Lower leg skin (tissue), 3 donors: ENCODE measurements around the gene C14orf132.

ENCODE experiments used
- POLR2A ChIP-seq, 2 donors: fragments of 450-650 bp; IDR thresholded peaks; one replicate each; pipeline ENCODE4 v1.6.1; 2016 to 2017; ENCODE audit warnings: antibody characterized with exemption in 2 of 2, mild to moderate bottlenecking in 1 of 2, moderate library complexity in 1 of 2
- TF ChIP-seq, protein P1 (sequence below), 3 donors: fragments of 450-650 bp; IDR thresholded peaks; one replicate each; pipeline ENCODE4 v1.5.1; 2016; ENCODE audit warnings: antibody characterized with exemption in 3 of 3, mild to moderate bottlenecking in 3 of 3, moderate library complexity in 2 of 3

GRCh38 chr14:96001866-96002497, 37.2 kb upstream of the C14orf132 start:
- TF ChIP-seq, protein P1, sequence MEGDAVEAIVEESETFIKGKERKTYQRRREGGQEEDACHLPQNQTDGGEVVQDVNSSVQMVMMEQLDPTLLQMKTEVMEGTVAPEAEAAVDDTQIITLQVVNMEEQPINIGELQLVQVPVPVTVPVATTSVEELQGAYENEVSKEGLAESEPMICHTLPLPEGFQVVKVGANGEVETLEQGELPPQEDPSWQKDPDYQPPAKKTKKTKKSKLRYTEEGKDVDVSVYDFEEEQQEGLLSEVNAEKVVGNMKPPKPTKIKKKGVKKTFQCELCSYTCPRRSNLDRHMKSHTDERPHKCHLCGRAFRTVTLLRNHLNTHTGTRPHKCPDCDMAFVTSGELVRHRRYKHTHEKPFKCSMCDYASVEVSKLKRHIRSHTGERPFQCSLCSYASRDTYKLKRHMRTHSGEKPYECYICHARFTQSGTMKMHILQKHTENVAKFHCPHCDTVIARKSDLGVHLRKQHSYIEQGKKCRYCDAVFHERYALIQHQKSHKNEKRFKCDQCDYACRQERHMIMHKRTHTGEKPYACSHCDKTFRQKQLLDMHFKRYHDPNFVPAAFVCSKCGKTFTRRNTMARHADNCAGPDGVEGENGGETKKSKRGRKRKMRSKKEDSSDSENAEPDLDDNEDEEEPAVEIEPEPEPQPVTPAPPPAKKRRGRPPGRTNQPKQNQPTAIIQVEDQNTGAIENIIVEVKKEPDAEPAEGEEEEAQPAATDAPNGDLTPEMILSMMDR (IDR thresholded peaks at IDR 0.05) = no peak
- TF ChIP-seq POLR2A (IDR thresholded peaks at IDR 0.05) = no peak
